Measurements from ENCODE around the gene ST3GAL6. TPM values are rescaled to one million over a fixed set of nuclear protein-coding genes. Genes with fewer than 3 reads are reported as not detected.

ST3GAL6 gene
- polyA plus RNA-seq, 1 donor from 2014 or later: 3.7 TPM

GRCh38 chr3:98740324-98740723, 22.8 kb upstream of the ST3GAL6 start:
- H3K4me3 ChIP-seq (ENCODE audit: low read length): no peak overlapping the region
- H3K27ac ChIP-seq (ENCODE audit: low read length): no peak overlapping the region
- H3K36me3 ChIP-seq (ENCODE audit: insufficient read depth, low read length): no peaks in the 10 kb centered on the region
- no peak overlapping the region for H2AFZ ChIP-seq (ENCODE audit: low read depth, low read length)
- H3K9ac ChIP-seq (ENCODE audit: low read length): no peak overlapping the region
- H3K9me3 ChIP-seq (ENCODE audit: low read length): no peaks in the 10 kb centered on the region
- no peaks in the 10 kb centered on the region for H3K79me2 ChIP-seq (replicated peaks; ENCODE audit: insufficient read depth, low read length)
- no peaks in the 10 kb centered on the region for H3K27me3 ChIP-seq (ENCODE audit: insufficient read depth, low read depth, low read length)
- H3K4me2 ChIP-seq (ENCODE audit: low read length): no peak overlapping the region
- H3K9me2 ChIP-seq (ENCODE audit: insufficient read depth, low read length): no peaks in the 10 kb centered on the region
- TF ChIP-seq RAD21 (conservative IDR thresholded peaks at IDR 0.05) (no peak), EZH2 (IDR thresholded peaks at IDR 0.05; ENCODE audit: borderline replicate concordance, insufficient read depth, low read length, poor library complexity, severe bottlenecking) (no peak), REST (IDR thresholded peaks at IDR 0.05; ENCODE audit: borderline replicate concordance) (no peak), SMC3 (conservative IDR thresholded peaks at IDR 0.05; ENCODE audit: poor library complexity) (no peak), CTCF (IDR thresholded peaks at IDR 0.05; ENCODE audit: poor library complexity, severe bottlenecking) (no peak), MXI1 (conservative IDR thresholded peaks at IDR 0.05; ENCODE audit: poor library complexity, severe bottlenecking) (no peak), TAF1 (IDR thresholded peaks at IDR 0.05; ENCODE audit: low read depth) (no peak), EP300 (conservative IDR thresholded peaks at IDR 0.05; ENCODE audit: poor library complexity, severe bottlenecking) (no peak), POLR2AphosphoS5 (IDR thresholded peaks at IDR 0.05) (no peak)
- no peaks in the 10 kb centered on the region for H3F3A ChIP-seq (ENCODE audit: insufficient read depth, low read length, poor library complexity, severe bottlenecking)
- H4K20me1 ChIP-seq (ENCODE audit: insufficient read depth): no peaks in the 10 kb centered on the region

GRCh38 chr3:98741121-98741716, 21.9 kb upstream of the ST3GAL6 start:
- Histone ChIP-seq H3K36me3 (ENCODE audit: insufficient read depth, low read length) (no peaks in the 10 kb centered on the region), H3K4me3 (ENCODE audit: low read length) (no peak overlapping the region), H4K20me1 (ENCODE audit: insufficient read depth) (no peaks in the 10 kb centered on the region), H3K9me3 (ENCODE audit: low read length) (no peaks in the 10 kb centered on the region), H3K27ac (ENCODE audit: low read length) (no peak overlapping the region), H3K9me2 (ENCODE audit: insufficient read depth, low read length) (no peaks in the 10 kb centered on the region), H3K79me2 (replicated peaks; ENCODE audit: insufficient read depth, low read length) (no peaks in the 10 kb centered on the region), H3K4me2 (ENCODE audit: low read length) (no peak overlapping the region), H3K9ac (ENCODE audit: low read length) (no peak overlapping the region), H3F3A (ENCODE audit: insufficient read depth, low read length, poor library complexity, severe bottlenecking) (no peaks in the 10 kb centered on the region), H2AFZ (ENCODE audit: low read depth, low read length) (no peak overlapping the region), H3K27me3 (ENCODE audit: insufficient read depth, low read depth, low read length) (no peaks in the 10 kb centered on the region)
- TF ChIP-seq SMC3 (conservative IDR thresholded peaks at IDR 0.05; ENCODE audit: poor library complexity): no peak
- no peak for TF ChIP-seq REST (IDR thresholded peaks at IDR 0.05; ENCODE audit: borderline replicate concordance)
- no peak for TF ChIP-seq MXI1 (conservative IDR thresholded peaks at IDR 0.05; ENCODE audit: poor library complexity, severe bottlenecking)
- no peak for TF ChIP-seq RAD21 (conservative IDR thresholded peaks at IDR 0.05)
- TF ChIP-seq EZH2 (IDR thresholded peaks at IDR 0.05; ENCODE audit: borderline replicate concordance, insufficient read depth, low read length, poor library complexity, severe bottlenecking): no peak
- no peak for TF ChIP-seq POLR2AphosphoS5 (IDR thresholded peaks at IDR 0.05)
- TF ChIP-seq EP300 (conservative IDR thresholded peaks at IDR 0.05; ENCODE audit: poor library complexity, severe bottlenecking): no peak
- no peak for TF ChIP-seq CTCF (IDR thresholded peaks at IDR 0.05; ENCODE audit: poor library complexity, severe bottlenecking)
- no peak for TF ChIP-seq TAF1 (IDR thresholded peaks at IDR 0.05; ENCODE audit: low read depth)
